ENCODE results near the gene SMNDC1.

- TF ChIP-seq POLR2A (IDR thresholded peaks at IDR 0.05) = no peak
- TF ChIP-seq CTCF (IDR thresholded peaks at IDR 0.05) = no peak
Observed at GRCh38 chr10:110313674-110314073, 9.0 kb upstream of the SMNDC1 start.
